Kidney (tissue), 14 donors: ENCODE data around the gene CARD10. TPM values are rescaled to one million over a fixed set of nuclear protein-coding genes. Genes with fewer than 3 reads are reported as not detected.

Experiments used
- DNase-seq, 5 donors: peaks; one replicate each; pipeline ENCODE4 v3.0.0-alpha.2; 2013 to 2020
- FAIRE-seq: peaks from 2 replicates; lab custom pipeline; 2012; peaks lifted over from hg19 to GRCh38; lab: Jason Lieb, UNC
- H3K27ac ChIP-seq, 2 donors: one replicate each; pipeline ENCODE4 v1.7.0; 2013; ENCODE audit warnings: low read depth in 2 of 2, low read length in 2 of 2, inconsistent platforms in 1 of 2
- H3K27me3 ChIP-seq: one replicate; pipeline ENCODE4 v1.7.1; 2013; ENCODE audit warnings: low read length, inconsistent platforms; ENCODE audit not compliant: control insufficient read depth, insufficient read depth
- H3K36me3 ChIP-seq, 3 donors: one replicate each; pipeline versions ENCODE4 v1.7.0 to v1.7.1; 2013; ENCODE audit warnings: low read length in 3 of 3, control low read depth in 1 of 3, inconsistent platforms in 1 of 3; ENCODE audit not compliant: insufficient read depth in 3 of 3, control insufficient read depth in 2 of 3
- H3K4me1 ChIP-seq, 3 donors: one replicate each; pipeline versions ENCODE4 v1.7.0 to v1.7.1; 2013; ENCODE audit warnings: low read length in 3 of 3, inconsistent platforms in 1 of 3, low read depth in 1 of 3; ENCODE audit not compliant: control insufficient read depth in 2 of 3, insufficient read depth in 2 of 3
- H3K4me3 ChIP-seq, 3 donors: one replicate each; pipeline versions ENCODE4 v1.7.0 to v1.8.1; 2013; ENCODE audit warnings: low read length in 3 of 3, control low read depth in 1 of 3, inconsistent platforms in 1 of 3
- H3K9ac ChIP-seq, 3 donors: one replicate each; pipeline versions ENCODE4 v1.7.0 to v1.7.1; 2013; ENCODE audit warnings: low read length in 3 of 3, control low read depth in 1 of 3, inconsistent platforms in 1 of 3
- H3K9me3 ChIP-seq, 3 donors: one replicate each; pipeline versions ENCODE4 v1.7.0 to v1.7.1; 2013; ENCODE audit warnings: low read length in 3 of 3, control low read depth in 1 of 3, inconsistent platforms in 1 of 3; ENCODE audit not compliant: control insufficient read depth in 2 of 3, insufficient read depth in 1 of 3
- intact Hi-C: fragments of 100-400 bp; cut with DNase I; formaldehyde crosslinking; loops from one replicate; pipeline ENCODE4 v1.11.1; 2022
- polyA plus RNA-seq: library from polyadenylated mRNA; stranded (reverse); fragments of 350-450 nt; fragmentation: Illumina TruSeq; extraction: RNeasy Lipid Tissue Mini Kit (QIAGEN cat#74804); gene quantifications from one replicate; pipeline ENCODE4 v1.2.3, GENCODE V29; 2014; ENCODE audit warnings: low read depth, low replicate concordance; ENCODE audit not compliant: insufficient read depth
- total RNA-seq: library from RNA; stranded (reverse); fragmentation: NEBNext Ultra II Directional; extraction: Animal tissue kit (Norgen Biotek cat#: 25700); gene quantifications from one replicate; pipeline ENCODE4 v1.2.1, GENCODE V29; 2021
- TF ChIP-seq, protein P1 (sequence below): IDR thresholded peaks from 3 replicates; pipeline ENCODE4 v1.5.1; 2012; ENCODE audit warnings: mild to moderate bottlenecking, moderate library complexity, borderline replicate concordance; ENCODE audit not compliant: insufficient read depth; ENCODE audit errors: extremely low read depth
- donor health status: control.
- donor health status: control.
- donor health status: control.
- donor health status: control.
- donor health status: control.
- donor health status: DM: yes; HTN: yes; CAD: no.
- donor health status: Normal renal cell carcinoma (clear cell type).

CARD10 gene
- total and polyA plus RNA-seq, 2 donors from 2014 or later: 32.4 to 42.3 TPM

DNA sequence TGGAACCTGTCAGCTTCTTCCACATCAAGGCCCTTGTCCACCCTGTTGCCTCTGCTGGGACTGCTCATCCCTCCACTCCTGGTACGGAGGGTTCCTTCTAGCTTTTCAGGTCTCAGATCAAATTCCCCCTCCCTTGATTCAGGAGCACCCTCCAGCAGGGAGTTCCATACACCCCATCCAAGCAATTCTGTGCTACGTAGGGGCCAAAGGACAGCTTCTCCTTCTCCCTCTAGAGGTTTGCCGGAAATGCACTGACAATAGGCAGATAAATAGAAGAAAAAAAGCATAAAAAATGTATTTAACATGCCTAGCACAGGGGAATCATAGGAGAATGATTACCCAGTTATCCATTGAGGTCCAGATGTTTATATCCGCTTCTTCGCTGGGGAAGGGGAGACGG lies 3.3 kb upstream of the CARD10 start:
- Histone ChIP-seq H3K27me3 (no peaks in the 10 kb centered on the region), H3K9ac (no peak overlapping the region), H3K9me3 (no peaks in the 10 kb centered on the region), H3K36me3 (no peaks in the 10 kb centered on the region), H3K4me1 (peaks cover 0 to 15% (median 7%) of the 10 kb centered on the region in 3 donors), H3K27ac (no peak overlapping the region), H3K4me3 (no peak overlapping the region)
- TF ChIP-seq, protein P1, sequence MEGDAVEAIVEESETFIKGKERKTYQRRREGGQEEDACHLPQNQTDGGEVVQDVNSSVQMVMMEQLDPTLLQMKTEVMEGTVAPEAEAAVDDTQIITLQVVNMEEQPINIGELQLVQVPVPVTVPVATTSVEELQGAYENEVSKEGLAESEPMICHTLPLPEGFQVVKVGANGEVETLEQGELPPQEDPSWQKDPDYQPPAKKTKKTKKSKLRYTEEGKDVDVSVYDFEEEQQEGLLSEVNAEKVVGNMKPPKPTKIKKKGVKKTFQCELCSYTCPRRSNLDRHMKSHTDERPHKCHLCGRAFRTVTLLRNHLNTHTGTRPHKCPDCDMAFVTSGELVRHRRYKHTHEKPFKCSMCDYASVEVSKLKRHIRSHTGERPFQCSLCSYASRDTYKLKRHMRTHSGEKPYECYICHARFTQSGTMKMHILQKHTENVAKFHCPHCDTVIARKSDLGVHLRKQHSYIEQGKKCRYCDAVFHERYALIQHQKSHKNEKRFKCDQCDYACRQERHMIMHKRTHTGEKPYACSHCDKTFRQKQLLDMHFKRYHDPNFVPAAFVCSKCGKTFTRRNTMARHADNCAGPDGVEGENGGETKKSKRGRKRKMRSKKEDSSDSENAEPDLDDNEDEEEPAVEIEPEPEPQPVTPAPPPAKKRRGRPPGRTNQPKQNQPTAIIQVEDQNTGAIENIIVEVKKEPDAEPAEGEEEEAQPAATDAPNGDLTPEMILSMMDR: no peak
- FAIRE-seq: no peak
- no peak for DNase-seq
- intact Hi-C loops: no loop called here

DNA sequence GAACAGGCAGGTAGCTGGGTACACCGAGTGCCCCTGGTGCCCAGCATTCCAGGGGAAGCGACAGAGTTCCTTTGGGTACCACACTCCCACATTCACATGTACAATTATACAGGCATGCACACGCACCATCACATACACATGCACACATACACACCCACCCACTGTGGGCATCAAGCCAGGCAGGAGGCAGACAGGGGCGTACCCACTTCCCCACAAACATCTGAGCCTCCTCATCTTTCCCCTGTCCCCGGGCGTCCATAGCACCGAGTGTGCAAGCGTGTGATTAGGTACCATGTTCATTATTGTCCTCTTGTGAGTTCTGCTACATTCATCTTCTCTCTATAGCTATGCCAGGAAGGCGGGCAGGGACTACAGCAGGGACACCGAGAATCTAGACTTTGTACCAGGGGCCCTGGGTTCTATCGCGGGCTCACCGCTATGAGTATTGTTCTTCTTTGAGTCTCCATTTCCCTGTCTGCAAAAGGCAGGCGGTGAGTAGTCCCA lies 2.1 kb upstream of the CARD10 start:
- Histone ChIP-seq H3K4me3 (no peak overlapping the region), H3K9me3 (no peaks in the 10 kb centered on the region), H3K36me3 (no peaks in the 10 kb centered on the region), H3K4me1 (peaks cover 0 to 15% (median 7%) of the 10 kb centered on the region in 3 donors), H3K27ac (no peak overlapping the region), H3K27me3 (no peaks in the 10 kb centered on the region), H3K9ac (no peak overlapping the region)
- intact Hi-C loops: no loop called here
- DNase-seq (peak in 1 of 5 donors; percentile 51), FAIRE-seq (no peak)
- TF ChIP-seq, protein P1: no peak

DNA sequence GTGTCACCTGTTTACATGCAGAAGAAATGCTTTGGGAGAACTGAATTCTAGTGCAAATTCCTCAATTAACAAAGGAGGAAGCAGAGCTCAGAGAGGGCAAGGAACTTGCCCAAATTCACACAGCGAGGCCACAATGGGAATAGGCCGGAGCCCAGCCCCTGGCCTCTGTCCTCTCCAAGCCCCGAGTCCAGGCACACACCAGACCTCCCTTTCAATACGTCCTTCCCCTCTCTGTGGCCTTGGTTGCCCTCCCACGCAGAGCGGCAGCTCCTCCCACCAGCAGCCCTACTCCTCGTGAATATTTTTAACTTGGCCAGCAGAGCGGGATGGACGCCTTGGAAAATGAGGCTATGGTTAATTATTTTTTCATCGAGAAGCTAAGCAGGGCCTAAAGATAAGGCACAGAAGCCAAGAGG lies 1.6 kb upstream of the CARD10 start:
- Histone ChIP-seq H3K27ac (no peak overlapping the region), H3K4me1 (peaks cover 0 to 15% (median 7%) of the 10 kb centered on the region in 3 donors), H3K9ac (no peak overlapping the region), H3K36me3 (peaks cover 0 to 1% (median 0%) of the 10 kb centered on the region in 3 donors), H3K9me3 (no peaks in the 10 kb centered on the region), H3K27me3 (no peaks in the 10 kb centered on the region), H3K4me3 (no peak overlapping the region)
- TF ChIP-seq, protein P1: no peak
- FAIRE-seq: no peak
- intact Hi-C loops: no loop called here
- DNase-seq: peak in 1 of 5 donors; percentile 40
